HuH-7 (cell line): Measurements from ENCODE around the gene NT5C3A.
"Not testable (repeated sequence)": the region's sequence is repeated elsewhere in the genome, so short reads cannot be mapped to it uniquely, and the experiment has no call there.

Experiments used
- DNase-seq: peaks from one replicate; pipeline ENCODE4 v3.0.0; 2011; ENCODE audit warnings: low spot score

NT5C3A gene

DNA sequence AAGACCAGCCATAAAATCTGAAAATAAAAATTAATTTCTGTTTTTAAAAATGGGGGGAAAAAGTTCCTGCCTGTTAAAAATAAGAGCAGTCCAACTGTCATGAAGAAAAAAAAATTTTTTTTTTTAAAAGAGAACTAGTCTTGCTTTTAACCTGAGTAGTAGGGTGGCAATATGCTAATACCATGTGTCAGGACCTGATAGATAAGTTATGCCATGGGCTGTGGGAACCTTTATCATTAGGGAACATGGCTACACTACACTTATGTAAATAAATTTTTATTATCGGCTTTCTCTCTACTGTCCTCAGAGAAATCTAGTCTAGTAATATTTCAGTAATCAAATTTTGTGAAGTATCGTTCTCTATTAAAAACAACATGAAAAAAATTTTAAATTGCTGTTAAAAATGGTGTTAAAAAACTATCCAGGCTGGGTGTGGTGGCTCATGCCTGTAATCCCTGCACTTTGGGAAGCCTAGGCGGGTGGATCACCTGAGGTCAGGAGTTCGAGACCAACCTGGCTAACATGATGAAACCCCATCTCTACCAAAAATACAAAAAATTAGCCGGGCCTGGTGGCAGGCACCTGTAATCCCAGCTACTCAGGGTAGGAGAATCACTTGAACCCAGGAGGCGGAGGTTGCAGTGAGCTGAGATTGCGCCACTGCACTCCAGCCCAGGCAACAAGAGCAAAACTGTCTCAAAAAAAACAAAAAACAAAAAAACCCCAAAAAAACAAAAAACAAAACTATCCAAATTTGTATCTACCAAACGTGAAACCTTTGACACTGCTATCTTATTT is 20.7 kb downstream of the NT5C3A start:
- DNase-seq, result no peak

DNA sequence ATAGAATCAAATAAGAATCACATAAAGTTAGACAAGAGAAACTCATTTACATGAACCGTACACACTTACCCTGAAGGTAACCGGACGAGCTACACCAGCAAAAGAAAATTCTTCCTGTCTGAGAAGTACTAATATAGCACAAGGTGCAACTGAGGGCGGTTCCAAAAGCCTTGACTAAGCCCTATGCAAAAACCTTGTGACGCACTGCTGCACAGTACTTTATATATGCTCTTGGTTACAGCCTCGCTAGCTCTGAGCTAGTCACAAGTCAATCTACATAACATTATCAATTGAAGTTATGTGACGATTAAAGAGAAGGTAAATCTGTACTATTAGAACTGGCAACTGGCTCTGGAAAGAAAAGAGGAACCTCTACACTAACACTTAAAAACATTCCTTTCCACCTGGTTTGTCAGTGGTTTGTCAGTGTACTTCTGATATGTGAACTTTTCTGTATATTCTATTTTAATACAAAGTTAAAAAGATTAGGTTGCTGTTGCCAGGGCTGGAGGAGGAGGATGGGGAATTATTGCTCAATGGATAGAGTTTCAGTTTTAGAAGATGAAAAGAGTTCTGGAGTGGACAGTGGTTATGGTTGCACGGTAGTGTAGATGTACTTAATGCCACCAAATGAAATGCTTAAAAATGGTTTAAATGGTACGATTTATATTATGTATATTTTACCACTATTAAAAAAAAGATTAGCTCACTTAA is 21.6 kb downstream of the NT5C3A start:
- no peak for DNase-seq

DNA sequence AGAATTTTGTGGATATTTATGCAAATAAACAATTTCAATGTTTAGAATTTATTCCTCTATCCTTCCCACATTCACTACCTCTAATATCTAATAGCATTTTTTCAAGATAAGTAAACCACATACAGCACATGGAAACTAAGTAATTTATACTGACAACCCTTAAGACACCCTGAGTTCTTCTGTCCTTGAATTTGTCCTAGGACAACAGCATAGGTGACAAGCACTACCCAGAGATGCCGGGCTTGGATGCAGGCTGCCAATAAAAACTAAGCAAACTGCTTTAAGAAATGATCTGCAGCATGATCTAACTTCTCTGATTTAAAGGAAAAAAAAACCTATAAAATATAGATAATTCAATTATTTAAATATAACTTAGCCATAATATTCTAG is 22.7 kb downstream of the NT5C3A start:
- no peak for DNase-seq

DNA sequence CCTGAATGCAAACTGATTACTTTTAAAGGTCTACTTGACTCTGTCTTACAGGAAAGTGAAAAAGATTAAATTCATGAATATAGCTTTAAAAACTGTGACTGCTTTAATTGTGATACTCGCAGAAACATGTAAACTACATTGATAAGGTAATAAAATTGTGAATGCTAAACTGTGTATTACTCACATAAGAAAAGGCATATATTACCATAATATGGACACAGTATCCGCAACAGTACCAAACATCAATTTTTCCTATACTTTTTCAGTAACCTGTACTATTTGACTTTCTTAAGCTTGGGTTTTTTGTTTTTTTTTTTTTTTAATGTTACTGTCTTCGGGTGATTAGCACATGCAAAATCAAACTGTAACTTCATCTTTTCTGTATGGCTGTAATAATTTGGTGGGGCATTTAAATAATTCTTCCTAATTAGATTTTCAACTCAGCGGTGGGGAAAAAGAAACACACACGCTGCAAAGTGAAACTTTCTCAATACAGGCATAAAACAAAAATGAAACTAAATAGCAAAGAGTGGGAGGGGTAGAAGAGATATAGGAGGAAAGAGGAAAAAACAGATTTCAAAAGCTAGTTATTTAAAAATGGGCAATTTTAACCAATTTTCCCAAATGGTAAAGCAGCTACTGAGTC is 23.2 kb downstream of the NT5C3A start:
- no peak for DNase-seq

DNA sequence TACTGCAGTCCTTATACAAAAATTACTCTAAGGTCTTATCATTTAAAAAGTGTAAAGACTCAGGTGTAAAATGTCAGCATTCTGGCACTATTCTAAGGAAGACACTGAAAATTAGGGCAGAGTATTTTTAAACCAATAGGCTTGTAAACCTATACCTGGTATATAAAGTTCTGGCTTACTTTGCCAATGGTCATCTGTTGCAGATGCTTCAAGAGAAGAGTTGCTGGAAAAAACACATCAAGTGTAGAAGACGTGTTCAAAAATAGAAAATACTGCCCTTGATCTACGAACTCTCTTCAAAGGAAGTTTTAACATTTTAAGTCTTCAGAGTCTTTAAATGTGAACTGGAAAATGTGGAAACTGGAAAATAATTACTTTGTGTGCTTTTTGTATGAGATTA is 23.9 kb downstream of the NT5C3A start:
- DNase-seq, result no peak

DNA sequence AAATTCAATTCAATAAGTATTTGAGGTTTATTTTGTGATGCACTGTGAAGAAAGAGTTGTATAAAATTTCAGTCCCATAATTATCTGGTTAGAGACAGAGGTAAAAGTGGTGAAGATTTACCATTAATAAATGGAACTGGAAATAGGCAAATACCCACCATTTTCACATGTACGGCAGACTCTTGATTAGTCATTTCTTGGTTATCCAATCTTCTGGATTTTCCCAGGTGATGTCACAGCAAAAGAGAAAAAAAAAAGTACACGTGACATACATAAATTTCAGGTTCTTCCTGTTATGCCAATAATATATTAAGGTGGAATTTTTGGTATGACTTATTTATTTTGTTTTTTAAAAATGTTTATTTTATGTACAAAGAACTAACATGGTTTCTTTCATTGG is 26.8 kb downstream of the NT5C3A start:
- no peak for DNase-seq

DNA sequence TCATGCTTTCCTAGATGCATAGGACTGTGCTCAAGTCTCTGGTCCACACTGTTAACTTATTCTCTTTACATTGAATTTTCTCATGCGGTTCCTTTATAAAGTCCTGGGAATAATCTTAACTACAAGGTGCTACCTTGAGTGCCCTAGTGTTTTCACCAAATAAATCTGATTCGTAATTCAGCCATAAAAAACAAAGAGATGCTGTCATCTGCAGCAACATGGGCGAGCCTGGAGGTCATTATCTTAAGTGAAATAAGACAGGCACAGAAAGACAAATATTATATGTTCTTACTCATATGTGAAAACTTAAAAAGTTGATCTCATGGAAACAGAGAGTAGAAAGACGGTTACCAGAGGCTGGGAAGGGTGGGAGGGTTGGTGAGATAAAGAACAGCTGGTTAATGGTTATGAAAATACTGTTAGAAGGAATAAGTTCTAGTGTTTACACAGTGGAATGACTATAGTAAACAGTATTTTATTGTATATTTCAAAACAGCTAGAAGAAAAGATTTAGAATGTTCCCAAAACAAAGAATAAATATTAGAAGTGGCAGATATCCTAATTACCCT is 38.3 kb downstream of the NT5C3A start:
- DNase-seq, result no peak

DNA sequence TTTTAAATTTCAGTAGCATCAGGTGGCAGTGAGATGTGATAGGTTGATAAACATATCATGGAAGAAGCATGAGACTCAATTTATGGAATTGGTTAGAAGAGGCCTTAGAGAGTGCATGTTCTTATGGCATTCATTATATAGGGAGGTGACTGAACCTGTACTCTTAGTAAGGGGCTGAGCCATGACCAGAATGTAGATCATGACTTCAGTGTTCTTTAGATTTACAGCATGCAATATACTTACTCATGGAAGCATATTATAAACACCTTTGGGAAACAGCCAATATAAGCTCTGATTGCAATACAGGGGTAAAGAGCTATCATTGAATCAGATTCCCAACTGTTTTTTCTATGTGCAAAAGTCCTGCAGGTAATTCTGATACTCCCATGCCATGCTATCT is 50.2 kb downstream of the NT5C3A start:
- DNase-seq, result no peak

DNA sequence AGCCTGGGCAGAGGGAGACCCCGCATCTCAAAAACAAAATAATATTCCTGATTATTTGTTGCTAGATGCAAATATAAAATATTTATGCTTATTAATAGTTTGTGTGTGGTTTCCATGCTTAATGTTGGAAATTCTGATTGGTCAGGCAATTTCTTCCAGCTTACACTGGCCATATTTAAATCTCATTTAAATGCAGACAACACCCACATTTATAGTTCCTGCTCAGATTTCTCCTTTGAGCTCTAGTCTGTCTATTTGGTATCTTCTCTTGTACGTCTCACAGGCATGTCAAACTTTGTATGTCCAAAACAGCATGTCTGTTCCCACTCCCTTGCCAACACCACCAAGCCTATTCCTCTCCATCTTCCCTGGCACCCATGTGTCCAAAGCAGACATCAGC is 52.8 kb downstream of the NT5C3A start:
- no peak for DNase-seq

DNA sequence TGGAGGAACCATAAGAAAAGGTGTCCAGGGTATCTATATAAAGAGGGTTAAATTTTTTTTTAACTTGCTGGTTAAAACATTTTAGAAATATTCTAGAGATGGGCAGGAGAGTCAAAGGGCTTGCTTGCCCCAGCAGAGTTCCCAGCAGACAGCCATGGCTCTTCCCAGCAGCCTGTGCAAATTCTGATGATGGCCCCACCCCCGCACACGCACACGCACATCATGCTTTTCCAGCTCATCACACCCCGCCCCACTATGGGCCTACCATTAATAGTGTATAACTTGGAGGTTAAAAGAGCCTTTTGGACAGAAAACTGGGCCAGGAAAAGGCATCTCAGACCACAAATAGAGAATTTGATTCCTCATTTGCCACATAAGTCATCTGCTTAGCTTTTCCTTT is 56.9 kb downstream of the NT5C3A start:
- DNase-seq, result not testable (repeated sequence)

DNA sequence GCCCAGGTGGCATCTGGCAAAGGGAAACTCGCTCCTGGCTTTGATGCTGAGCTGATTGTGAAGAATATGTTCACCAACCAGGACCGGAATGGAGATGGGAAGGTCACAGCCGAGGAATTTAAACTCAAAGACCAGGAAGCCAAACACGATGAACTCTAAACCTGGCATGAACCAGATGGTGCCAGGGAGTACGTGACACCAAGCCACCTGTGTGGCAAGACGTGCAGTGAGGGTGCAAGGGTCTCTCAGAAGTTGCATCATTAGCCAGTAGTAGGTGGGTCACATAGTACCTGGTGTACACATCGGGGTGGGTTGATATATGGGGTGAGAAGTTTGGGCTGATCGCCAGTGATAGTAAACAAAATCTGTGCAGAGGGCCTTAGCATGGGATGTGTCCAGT is 57.4 kb downstream of the NT5C3A start:
- DNase-seq, result not testable (repeated sequence)

DNA sequence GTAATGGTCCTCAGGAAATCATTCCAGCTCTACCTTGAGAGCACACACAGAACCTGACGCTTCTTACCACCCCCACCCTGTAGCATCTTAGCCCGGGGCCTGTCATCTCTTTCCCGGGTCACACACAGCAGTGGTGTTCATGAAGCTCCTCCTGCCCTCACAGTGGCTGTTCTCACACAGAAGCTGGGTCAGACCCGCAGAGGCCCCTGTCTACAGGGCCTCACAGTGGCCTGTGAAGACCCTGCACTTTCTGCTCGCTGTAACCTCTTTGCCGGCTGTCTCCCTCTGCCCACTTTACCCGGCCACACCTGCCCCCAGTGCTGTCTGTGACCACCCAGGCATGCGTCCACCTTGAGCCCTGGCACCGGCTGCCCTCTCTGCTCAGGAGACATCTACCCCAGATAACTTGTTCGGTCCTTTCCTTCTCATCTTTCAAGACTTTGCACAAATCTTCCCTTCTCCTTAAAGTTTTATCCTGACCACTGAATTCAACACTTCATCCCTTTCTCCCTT is 58.4 kb downstream of the NT5C3A start:
- DNase-seq, result not testable (repeated sequence)

DNA sequence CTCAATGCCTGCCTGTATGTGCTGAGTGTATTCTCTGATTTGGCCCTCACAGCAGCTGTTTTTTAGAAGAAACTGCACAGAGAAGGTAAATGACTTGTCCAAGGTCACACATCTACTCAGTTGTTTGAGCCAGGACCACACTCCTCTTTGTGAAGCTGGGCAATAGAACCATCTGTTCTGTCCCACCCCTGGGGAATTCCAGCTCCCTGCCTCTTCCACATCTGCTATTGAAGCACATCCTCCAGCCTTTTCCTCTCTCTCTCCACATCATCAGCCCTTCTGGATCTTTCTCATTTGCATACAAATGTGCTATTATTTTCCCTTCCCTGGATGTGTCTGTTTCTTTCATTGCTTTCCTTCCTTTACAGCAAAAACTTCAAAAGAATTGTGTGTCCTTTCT is 59.5 kb downstream of the NT5C3A start:
- DNase-seq, result not testable (repeated sequence)

DNA sequence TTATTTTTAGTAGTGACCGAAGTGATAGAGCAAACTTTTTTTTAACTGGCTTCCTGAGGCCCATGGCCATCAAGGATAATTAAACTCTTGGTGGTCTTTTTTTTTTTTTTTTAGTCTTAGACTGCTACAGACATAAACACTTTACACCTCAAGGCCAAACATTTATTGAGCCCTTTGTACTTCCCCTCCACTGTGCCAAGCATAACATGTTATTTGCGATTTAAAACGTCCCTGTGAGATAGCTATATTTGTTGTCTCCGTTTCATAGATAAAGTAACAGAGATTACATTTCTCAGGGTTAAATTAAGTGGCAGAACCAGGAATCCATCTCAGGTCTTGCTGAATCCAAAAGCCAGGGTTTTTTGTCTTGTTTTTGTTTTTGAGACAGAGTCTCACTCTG is 63.2 kb downstream of the NT5C3A start:
- DNase-seq, result not testable (repeated sequence)

DNA sequence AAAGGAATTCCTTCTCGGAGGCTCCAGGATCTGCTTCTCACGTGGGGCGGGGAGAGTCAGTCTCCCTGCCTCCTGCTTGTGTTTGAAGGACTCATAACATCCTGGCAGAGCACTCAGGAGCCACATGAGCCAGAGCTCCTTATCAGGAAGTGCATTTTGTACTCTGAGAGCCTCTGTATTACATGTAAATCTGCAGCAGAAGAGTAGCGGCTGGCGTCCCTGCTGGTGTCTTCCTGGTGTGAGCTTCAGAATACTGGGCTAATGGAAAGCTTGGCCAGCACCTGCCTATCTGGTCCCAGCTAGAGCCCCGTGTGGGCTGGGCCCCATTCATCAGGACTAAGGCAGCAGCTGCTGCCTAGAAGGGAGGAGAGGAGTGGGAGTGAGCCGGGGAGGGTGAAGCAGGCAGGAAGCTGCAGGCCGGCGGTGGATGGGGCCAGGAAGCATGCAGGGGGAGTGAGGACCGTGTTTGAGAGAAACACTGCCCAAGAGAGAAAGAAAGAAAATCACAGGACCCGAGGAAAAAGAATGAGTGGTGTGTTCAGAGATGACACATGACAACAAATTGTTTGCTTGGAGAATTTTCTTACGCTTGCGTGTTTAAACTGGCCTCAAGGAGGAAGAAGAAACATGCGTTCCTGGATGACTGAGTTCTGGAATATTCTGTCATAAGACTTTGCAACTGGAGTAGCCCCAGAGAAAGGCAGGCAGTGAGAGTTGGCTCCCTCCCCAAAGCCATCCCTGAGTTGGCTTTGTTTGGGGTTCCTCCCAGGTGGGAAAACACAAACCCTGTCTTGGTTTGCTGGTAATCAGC is 64.0 kb downstream of the NT5C3A start:
- not testable (repeated sequence) for DNase-seq

DNA sequence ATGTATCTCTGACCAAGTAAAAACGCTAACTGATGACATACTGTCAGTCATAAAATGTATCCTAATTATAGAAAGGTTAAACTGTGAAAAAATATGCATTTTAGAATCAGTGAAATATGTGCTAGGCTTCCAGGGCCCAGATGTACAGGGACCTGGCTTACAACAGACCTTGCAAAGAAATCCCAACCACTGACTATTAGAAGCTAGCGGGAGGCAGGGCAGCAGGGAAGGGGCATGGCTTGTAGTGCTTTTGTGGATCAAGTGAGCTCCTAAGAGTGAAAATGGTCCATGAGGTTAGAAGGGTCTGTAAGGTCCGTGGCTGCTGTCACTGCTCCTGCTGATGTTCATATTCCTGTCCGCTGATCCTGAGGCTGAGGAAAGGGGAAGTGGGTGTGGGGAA is 64.6 kb downstream of the NT5C3A start:
- not testable (repeated sequence) for DNase-seq

DNA sequence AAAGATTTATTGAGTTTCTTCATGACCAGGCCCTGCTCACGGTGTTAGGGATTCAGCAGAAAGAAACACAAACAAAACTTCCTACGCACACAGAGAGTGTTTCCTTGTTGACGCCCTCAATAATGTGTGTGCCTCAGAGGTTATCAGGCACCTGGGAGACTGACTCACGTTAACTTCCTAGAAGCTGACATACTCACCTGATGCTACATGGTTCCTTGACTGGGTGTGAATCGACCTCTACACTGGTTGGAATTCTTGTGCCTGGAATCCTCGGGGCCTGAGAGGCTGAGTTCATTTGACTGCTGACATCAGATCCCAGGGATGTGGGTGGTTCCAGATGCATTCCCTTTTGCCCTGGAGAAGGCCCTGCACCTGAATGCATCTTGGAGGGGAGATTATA is 69.8 kb downstream of the NT5C3A start:
- not testable (repeated sequence) for DNase-seq

DNA sequence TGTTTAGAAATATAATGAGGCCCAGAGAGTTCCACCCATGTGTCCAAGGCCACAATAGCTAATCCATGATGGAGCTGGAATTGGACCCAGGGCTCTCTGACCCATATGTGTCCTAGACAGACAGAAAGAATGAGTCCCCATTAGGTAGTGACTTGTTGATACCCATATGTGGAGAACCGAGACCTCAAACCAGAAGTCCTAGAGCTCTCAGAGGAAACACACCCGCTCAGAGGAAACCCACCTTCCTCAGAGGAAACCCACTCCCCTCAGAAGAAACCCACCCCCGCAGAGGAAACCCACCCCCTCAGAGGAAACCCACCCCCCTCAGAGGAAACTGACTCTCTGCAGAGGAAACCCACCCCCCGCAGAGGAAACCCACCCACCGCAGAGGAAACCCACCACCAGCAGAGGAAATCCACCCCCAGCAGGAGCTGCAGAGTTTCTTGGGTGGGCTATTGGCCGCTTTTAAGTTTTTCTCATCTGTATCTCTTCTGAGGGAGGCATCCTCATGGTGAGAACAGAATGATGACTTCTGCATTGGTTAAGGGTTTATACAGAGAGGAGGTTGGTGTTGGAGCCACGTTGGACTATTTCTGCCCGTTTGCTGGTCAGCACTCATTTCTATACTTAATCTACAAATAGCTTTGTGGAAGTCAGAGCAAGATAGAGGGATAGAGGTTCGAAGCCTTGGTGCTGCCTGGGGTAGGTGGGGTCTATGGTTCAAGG is 70.4 kb downstream of the NT5C3A start:
- DNase-seq, result not testable (repeated sequence)

DNA sequence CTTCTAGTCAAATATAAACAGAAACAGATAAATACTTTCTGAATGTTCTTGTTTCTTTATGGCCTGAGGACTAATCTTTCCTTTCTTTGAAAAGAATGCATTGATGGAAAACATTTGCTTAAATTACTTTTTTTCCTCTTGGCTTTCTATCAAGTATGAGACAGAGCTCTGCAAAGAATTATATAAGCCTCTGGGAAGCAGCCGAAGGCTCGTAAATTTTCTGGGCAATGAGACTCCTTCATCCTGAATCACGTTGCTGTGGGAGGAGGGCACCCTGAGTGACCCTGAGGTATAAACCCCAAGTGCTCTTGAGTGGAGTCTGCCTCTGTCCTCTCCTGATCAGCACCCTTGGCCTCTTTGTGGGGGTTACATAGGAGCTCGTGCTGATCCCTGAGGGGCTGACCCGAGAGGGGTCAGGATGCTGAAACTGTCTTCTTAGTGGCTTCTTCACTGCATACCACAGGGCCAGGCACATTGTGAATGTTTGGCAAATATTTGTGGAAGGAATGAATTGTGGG is 71.4 kb downstream of the NT5C3A start:
- DNase-seq, result not testable (repeated sequence)

DNA sequence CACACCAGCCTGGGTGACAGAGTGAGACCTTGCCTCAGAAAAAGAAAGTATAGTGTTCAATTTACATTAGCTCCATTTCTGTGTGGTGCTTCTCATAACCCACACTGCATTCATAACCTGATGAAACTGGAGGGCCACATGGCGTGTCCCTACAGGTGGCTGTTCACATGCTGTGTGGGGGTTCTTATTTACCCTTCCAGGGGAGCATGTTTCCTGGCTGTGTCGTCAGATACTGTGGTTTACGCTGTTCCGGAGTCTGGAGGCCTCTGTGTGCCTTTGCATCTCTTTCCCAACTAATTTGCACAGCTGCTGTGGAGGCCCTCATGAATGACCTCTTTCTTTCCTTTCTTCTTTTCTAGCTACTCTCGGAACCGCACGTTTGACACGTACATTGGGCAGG is 74.4 kb downstream of the NT5C3A start:
- DNase-seq, result not testable (repeated sequence)

DNA sequence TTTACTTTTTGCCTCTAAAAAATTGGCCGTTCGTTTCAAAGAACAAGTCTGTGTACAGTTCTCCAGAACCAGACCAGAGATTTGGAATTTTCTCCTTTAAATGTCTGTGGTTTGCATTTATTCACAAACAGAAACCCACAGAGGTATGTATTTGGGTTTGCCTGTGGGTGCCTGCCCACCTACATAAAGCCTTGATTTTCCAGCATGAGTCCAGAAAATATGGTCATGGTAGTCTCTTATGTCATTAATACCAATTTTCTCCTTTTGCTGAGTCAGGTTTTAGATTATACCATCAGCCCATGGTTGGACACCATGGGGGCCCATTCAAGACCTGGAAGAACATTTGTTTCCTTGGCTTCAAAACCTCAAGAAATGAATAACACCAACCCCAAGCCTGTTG is 82.7 kb downstream of the NT5C3A start:
- not testable (repeated sequence) for DNase-seq
